HEK293 (cell line): ENCODE measurements around the gene TSEN2.

ENCODE experiments used
- CTCF ChIA-PET: fragments of 350-600 bp; formaldehyde crosslinking; extraction: SDS; loops from one replicate; lab custom pipeline; 2021; ENCODE audit warnings: antibody characterized with exemption; lab: Yijun Ruan, JAX
- POLR2A ChIA-PET: fragments of 300-600 bp; formaldehyde crosslinking; extraction: SDS; loops from one replicate; lab custom pipeline; 2020; ENCODE audit warnings: antibody characterized with exemption, inconsistent platforms; lab: Yijun Ruan, JAX
- H3K27ac ChIP-seq: fragments of 200-500 bp; sonication (Bioruptor generic); 2 replicates; pipeline ENCODE4 v1.5.1; 2014; ENCODE audit warnings: low read depth, low read length, control low read depth, inconsistent platforms; ENCODE audit errors: extremely low read depth
- H3K36me3 ChIP-seq, 2 experiments: fragments of 200-500 bp in 1 of 2; sonication (Bioruptor generic) in 1 of 2; 1 replicate in 1 of 2; 2 replicates in 1 of 2; pipeline ENCODE4 v1.5.1; 2014 to 2017; ENCODE audit warnings: inconsistent platforms in 2 of 2, low read length in 2 of 2; ENCODE audit not compliant: control insufficient read depth in 2 of 2, insufficient read depth in 1 of 2
- H3K4me1 ChIP-seq: fragments of 200-500 bp; sonication (Bioruptor generic); 2 replicates; pipeline ENCODE4 v1.5.1; 2014; ENCODE audit warnings: mild to moderate bottlenecking, low read length, inconsistent platforms; ENCODE audit not compliant: control insufficient read depth, insufficient read depth
- H3K4me3 ChIP-seq: 2 replicates; pipeline ENCODE4 v1.5.1; 2011; ENCODE audit warnings: low read depth, mild to moderate bottlenecking, control low read depth, low read length, moderate library complexity
- H3K9me3 ChIP-seq: fragments of 200-500 bp; sonication (Bioruptor generic); 2 replicates; pipeline ENCODE4 v1.5.1; 2014; ENCODE audit warnings: low read depth, low read length, inconsistent platforms; ENCODE audit not compliant: control insufficient read depth, insufficient read depth
- ATF2 ChIP-seq: fragments of 450-650 bp; formaldehyde crosslinking; IDR thresholded peaks from 2 replicates; pipeline ENCODE4 v1.5.1; 2016; ENCODE audit warnings: missing biosample characterization, missing genetic modification characterization, low read depth
- GFI1B ChIP-seq: fragments of 450-650 bp; formaldehyde crosslinking; IDR thresholded peaks from 2 replicates; pipeline ENCODE4 v1.5.1; 2016; ENCODE audit warnings: missing biosample characterization, missing genetic modification characterization
- KLF1 ChIP-seq: fragments of 450-650 bp; formaldehyde crosslinking; IDR thresholded peaks from 2 replicates; pipeline ENCODE4 v1.5.1; 2016; ENCODE audit warnings: missing biosample characterization, missing genetic modification characterization
- KLF9 ChIP-seq: fragments of 450-650 bp; formaldehyde crosslinking; IDR thresholded peaks from 2 replicates; pipeline ENCODE4 v1.5.1; 2016; ENCODE audit warnings: missing biosample characterization, missing genetic modification characterization, low read depth
- MEIS1 ChIP-seq: sonication (generic); formaldehyde crosslinking; IDR thresholded peaks from 2 replicates; pipeline ENCODE4 v1.8.1; 2022; ENCODE audit warnings: missing genetic modification reagents, mild to moderate bottlenecking, borderline replicate concordance
- SCRT1 ChIP-seq: fragments of 450-650 bp; formaldehyde crosslinking; IDR thresholded peaks from 2 replicates; pipeline ENCODE4 v1.5.1; 2016; ENCODE audit warnings: missing biosample characterization, missing genetic modification characterization, borderline replicate concordance
- WT1 ChIP-seq: fragments of 450-650 bp; formaldehyde crosslinking; IDR thresholded peaks from 2 replicates; pipeline ENCODE4 v1.5.1; 2016; ENCODE audit warnings: missing biosample characterization, missing genetic modification characterization
- ZBTB44 ChIP-seq: fragments of 450-650 bp; IDR thresholded peaks from 2 replicates; pipeline ENCODE4 v1.5.1; 2018; ENCODE audit warnings: missing biosample characterization, mild to moderate bottlenecking, missing genetic modification characterization
- ZNF133 ChIP-seq: fragments of 450-650 bp; formaldehyde crosslinking; IDR thresholded peaks from 2 replicates; pipeline ENCODE4 v1.5.1; 2016; ENCODE audit warnings: missing biosample characterization, missing genetic modification characterization
- ZNF148 ChIP-seq: fragments of 450-650 bp; formaldehyde crosslinking; IDR thresholded peaks from 2 replicates; pipeline ENCODE4 v1.5.0; 2017; ENCODE audit warnings: missing biosample characterization, missing genetic modification characterization, borderline replicate concordance
- ZNF157 ChIP-seq: fragments of 450-650 bp; formaldehyde crosslinking; IDR thresholded peaks from 2 replicates; pipeline ENCODE4 v1.5.1; 2016; ENCODE audit warnings: missing biosample characterization, missing genetic modification characterization
- ZNF174 ChIP-seq: fragments of 450-650 bp; formaldehyde crosslinking; IDR thresholded peaks from 2 replicates; pipeline ENCODE4 v1.5.0; 2017; ENCODE audit warnings: missing biosample characterization, mild to moderate bottlenecking, missing genetic modification characterization
- ZNF23 ChIP-seq: fragments of 450-650 bp; formaldehyde crosslinking; IDR thresholded peaks from 2 replicates; pipeline ENCODE4 v1.5.1; 2016; ENCODE audit warnings: missing biosample characterization, missing genetic modification characterization, borderline replicate concordance
- ZNF248 ChIP-seq: fragments of 450-650 bp; formaldehyde crosslinking; IDR thresholded peaks from 2 replicates; pipeline ENCODE4 v1.5.1; 2017; ENCODE audit warnings: missing biosample characterization, missing genetic modification characterization
- ZNF274 ChIP-seq, 2 experiments: fragments of 200-500 bp in 1 of 2; fragments of 450-650 bp in 1 of 2; sonication (Bioruptor generic) in 1 of 2; formaldehyde crosslinking in 1 of 2; IDR thresholded peaks; 2 replicates each; pipeline versions ENCODE4 v1.5.1 to v1.6.1; 2014 to 2016; ENCODE audit warnings: borderline replicate concordance in 1 of 2, inconsistent platforms in 1 of 2, low read length in 1 of 2, missing biosample characterization in 1 of 2, missing genetic modification characterization in 1 of 2
- ZNF391 ChIP-seq: fragments of 450-650 bp; formaldehyde crosslinking; IDR thresholded peaks from 2 replicates; pipeline ENCODE4 v1.5.1; 2016; ENCODE audit warnings: low read depth, missing biosample characterization, missing genetic modification characterization, borderline replicate concordance
- ZNF416 ChIP-seq: fragments of 450-650 bp; formaldehyde crosslinking; IDR thresholded peaks from 2 replicates; pipeline ENCODE4 v1.5.1; 2016; ENCODE audit warnings: missing biosample characterization, missing genetic modification characterization
- ZNF501 ChIP-seq: fragments of 450-650 bp; formaldehyde crosslinking; IDR thresholded peaks from 2 replicates; pipeline ENCODE4 v1.5.1; 2016; ENCODE audit warnings: missing biosample characterization, missing genetic modification characterization
- ZNF629 ChIP-seq: fragments of 450-650 bp; formaldehyde crosslinking; IDR thresholded peaks from 2 replicates; pipeline ENCODE4 v1.5.1; 2017; ENCODE audit warnings: missing biosample characterization, missing genetic modification characterization
- ZNF701 ChIP-seq: fragments of 450-650 bp; formaldehyde crosslinking; IDR thresholded peaks from 2 replicates; pipeline ENCODE4 v1.5.1; 2016; ENCODE audit warnings: missing biosample characterization, missing genetic modification characterization
- ZNF747 ChIP-seq: fragments of 450-650 bp; formaldehyde crosslinking; IDR thresholded peaks from 2 replicates; pipeline ENCODE4 v1.5.1; 2016; ENCODE audit warnings: missing biosample characterization, missing genetic modification characterization
- ZNF843 ChIP-seq: fragments of 450-650 bp; formaldehyde crosslinking; IDR thresholded peaks from 2 replicates; pipeline ENCODE4 v1.5.1; 2016; ENCODE audit warnings: missing biosample characterization, missing genetic modification characterization
- ZSCAN30 ChIP-seq: fragments of 450-650 bp; IDR thresholded peaks from 2 replicates; pipeline ENCODE4 v1.5.1; 2018; ENCODE audit warnings: missing biosample characterization, mild to moderate bottlenecking, missing genetic modification characterization, moderate library complexity
- ZXDB ChIP-seq: fragments of 450-650 bp; formaldehyde crosslinking; IDR thresholded peaks from 2 replicates; pipeline ENCODE4 v1.5.1; 2016; ENCODE audit warnings: missing biosample characterization, missing genetic modification characterization

TSEN2 gene

GRCh38 chr3:12483872-12484197 lies 445 bp upstream of the TSEN2 start (continued):
- TF ChIP-seq ZBTB44 (tag by site-specific recombination) (no peak), KLF1 (tag by site-specific recombination) (no peak), GFI1B (tag by site-specific recombination) (no peak), ZNF391 (no peak), SCRT1 (no peak), ZNF416 (tag by site-specific recombination) (no peak), ZNF701 (no peak), ZNF501 (tag by site-specific recombination) (0 out of 2 replicates have a peak, but pooled peaks have one; percentile 8), ZNF157 (no peak), ZNF629 (tag by site-specific recombination) (no peak), ATF2 (tag by site-specific recombination) (no peak), ZXDB (tag by site-specific recombination) (no peak), ZSCAN30 (tag by site-specific recombination) (0 out of 2 replicates have a peak, but pooled peaks have one; percentile 8), ZNF23 (tag by site-specific recombination) (no peak), ZNF274 (IDR thresholded peaks at IDR 0.05; ENCODE audit: low read length) (no peak), ZNF274 (tag by site-specific recombination; IDR thresholded peaks at IDR 0.05; ENCODE audit: borderline replicate concordance) (no peak), ZNF148 (tag by site-specific recombination) (no peak), ZNF133 (tag by site-specific recombination) (0 out of 2 replicates have a peak, but pooled peaks have one; percentile 41), MEIS1 (no peak), ZNF248 (tag by site-specific recombination) (no peak)

GRCh38 chr3:12484983-12485327 lies 675 bp downstream of the TSEN2 start:
- no peaks in the 10 kb centered on the region for H3K9me3 ChIP-seq
- no peak for TF ChIP-seq KLF9 (tag by site-specific recombination)
- no peak for TF ChIP-seq ZNF174
- peak; percentile 73 for TF ChIP-seq WT1
- TF ChIP-seq ZNF747 (tag by site-specific recombination), result no peak
- TF ChIP-seq ZNF843 (tag by site-specific recombination), result no peak
- no peak for TF ChIP-seq ZNF157
- TF ChIP-seq, all 188 proteins: peak for 1
- peaks cover 12% of the 10 kb centered on the region; the same call in 1 of the 2 replicates for H3K4me1 ChIP-seq
- peaks cover 0 to 22% of the 10 kb centered on the region in 2 experiments; a peak in 1 of 3 replicates for H3K36me3 ChIP-seq
- peak overlapping the region; percentile 69; the same call in 1 of the 2 replicates for H3K27ac ChIP-seq
- ChIA-PET POLR2A (no interaction called here), CTCF (interaction anchor here (1.4 to 3.6 kb wide), 3 partner anchors 10 to 350 kb away, joined by 5 to 15 read pairs (median 8); no protein-coding TSS in a partner anchor)
- H3K4me3 ChIP-seq, result peak overlapping the region; percentile 79
